ENCODE data around the gene IRF2BP2. TPM values are rescaled to one million over a fixed set of nuclear protein-coding genes. Genes with fewer than 3 reads are reported as not detected.

The IRF2BP2 gene
- total and polyA plus RNA-seq, 10 of the 15 experiments (the other 5 are each of a cell fraction or from before 2014, with no cell fraction given), result 7.5 to 114 (median 52.3) TPM

DNA sequence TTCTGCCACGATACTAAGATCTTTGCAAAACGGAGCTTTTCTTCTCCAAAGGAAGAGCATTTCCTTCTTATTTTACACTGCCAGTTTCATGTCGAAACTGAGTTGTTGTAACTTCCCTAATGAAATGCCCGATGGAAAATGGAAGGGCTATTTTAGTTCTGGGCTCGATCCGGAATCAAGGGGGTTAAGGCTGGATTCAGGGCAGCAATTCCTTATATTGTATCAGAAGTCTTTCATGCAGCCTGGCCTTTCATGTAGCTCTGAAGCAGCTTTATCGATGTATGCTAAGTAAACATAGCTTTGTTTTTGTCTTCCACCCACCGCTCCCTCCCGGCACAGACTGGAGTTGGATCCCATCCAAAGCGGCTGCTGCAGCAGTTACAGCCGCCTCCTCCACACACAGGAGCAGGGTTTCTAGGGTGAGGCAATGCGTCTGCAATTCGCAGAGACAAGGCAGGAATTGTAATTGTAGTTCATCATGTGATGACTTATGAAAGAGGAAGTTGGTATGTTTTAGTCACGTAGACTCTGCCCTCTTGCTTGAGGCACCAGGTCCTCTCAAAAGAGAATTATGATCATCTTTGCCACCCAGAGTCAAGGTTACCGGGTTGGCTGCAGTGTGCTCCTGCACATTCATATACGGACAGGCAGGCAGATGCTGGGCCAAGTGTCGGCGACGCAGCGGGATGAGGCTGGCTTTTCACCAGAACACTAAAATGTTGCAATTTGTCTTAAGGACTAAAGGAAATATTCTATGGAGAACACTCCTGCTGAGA is 2.6 kb upstream of the IRF2BP2 start (continued):
- TF ChIP-seq, protein P1, sequence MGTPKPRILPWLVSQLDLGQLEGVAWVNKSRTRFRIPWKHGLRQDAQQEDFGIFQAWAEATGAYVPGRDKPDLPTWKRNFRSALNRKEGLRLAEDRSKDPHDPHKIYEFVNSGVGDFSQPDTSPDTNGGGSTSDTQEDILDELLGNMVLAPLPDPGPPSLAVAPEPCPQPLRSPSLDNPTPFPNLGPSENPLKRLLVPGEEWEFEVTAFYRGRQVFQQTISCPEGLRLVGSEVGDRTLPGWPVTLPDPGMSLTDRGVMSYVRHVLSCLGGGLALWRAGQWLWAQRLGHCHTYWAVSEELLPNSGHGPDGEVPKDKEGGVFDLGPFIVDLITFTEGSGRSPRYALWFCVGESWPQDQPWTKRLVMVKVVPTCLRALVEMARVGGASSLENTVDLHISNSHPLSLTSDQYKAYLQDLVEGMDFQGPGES (IDR thresholded peaks at IDR 0.05), result no peak
- peak; percentile 84 for TF ChIP-seq MXI1 (IDR thresholded peaks at IDR 0.05; ENCODE audit: low read depth, low read length)
- TF ChIP-seq SRF (IDR thresholded peaks at IDR 0.05; ENCODE audit: low read depth in 2 of 2, low read length in 2 of 2), result no peak
- TF ChIP-seq BHLHE40 (IDR thresholded peaks at IDR 0.05; ENCODE audit: borderline replicate concordance in 1 of 2, low read depth in 2 of 2, low read length in 1 of 2), result peak; percentile 79 to 85
- TF ChIP-seq EGR1 (IDR thresholded peaks at IDR 0.05; ENCODE audit: borderline replicate concordance in 1 of 2, low read depth in 2 of 2, low read length in 2 of 2), result peak in 1 of 2 experiments; percentile 33; a peak in 1 of 3 replicates
- peak; percentile 64; the same call in 1 of the 2 replicates for TF ChIP-seq GATAD2B (conservative IDR thresholded peaks at IDR 0.05; ENCODE audit: low read depth)
- 0 out of 2 replicates have a peak, but pooled peaks have one; percentile 17 for TF ChIP-seq SIN3A (IDR thresholded peaks at IDR 0.05; ENCODE audit: low read depth, low read length)
- no peak for TF ChIP-seq ZNF207 (IDR thresholded peaks at IDR 0.05; ENCODE audit: borderline replicate concordance)
- peak; percentile 70; the same call in 1 of the 2 replicates for TF ChIP-seq CHD2 (IDR thresholded peaks at IDR 0.05; ENCODE audit: borderline replicate concordance, low read depth, low read length)
- TF ChIP-seq, protein P2, sequence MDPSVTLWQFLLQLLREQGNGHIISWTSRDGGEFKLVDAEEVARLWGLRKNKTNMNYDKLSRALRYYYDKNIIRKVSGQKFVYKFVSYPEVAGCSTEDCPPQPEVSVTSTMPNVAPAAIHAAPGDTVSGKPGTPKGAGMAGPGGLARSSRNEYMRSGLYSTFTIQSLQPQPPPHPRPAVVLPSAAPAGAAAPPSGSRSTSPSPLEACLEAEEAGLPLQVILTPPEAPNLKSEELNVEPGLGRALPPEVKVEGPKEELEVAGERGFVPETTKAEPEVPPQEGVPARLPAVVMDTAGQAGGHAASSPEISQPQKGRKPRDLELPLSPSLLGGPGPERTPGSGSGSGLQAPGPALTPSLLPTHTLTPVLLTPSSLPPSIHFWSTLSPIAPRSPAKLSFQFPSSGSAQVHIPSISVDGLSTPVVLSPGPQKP (IDR thresholded peaks at IDR 0.05; ENCODE audit: low read depth, low read length), result no peak
- TF ChIP-seq, protein P3, sequence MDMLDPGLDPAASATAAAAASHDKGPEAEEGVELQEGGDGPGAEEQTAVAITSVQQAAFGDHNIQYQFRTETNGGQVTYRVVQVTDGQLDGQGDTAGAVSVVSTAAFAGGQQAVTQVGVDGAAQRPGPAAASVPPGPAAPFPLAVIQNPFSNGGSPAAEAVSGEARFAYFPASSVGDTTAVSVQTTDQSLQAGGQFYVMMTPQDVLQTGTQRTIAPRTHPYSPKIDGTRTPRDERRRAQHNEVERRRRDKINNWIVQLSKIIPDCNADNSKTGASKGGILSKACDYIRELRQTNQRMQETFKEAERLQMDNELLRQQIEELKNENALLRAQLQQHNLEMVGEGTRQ (IDR thresholded peaks at IDR 0.05; ENCODE audit: borderline replicate concordance, low read depth, low read length), result peak; percentile 73; the same call in 1 of the 2 replicates
- 0 out of 2 replicates have a peak, but pooled peaks have one; percentile 9 for TF ChIP-seq BCL11A (IDR thresholded peaks at IDR 0.05; ENCODE audit: low read depth, low read length)
- TF ChIP-seq FOXK2 (IDR thresholded peaks at IDR 0.05), result no peak
- TF ChIP-seq IKZF1 (conservative IDR thresholded peaks at IDR 0.05), result peak; percentile 93
- TF ChIP-seq KLF5 (IDR thresholded peaks at IDR 0.05; ENCODE audit: partially characterized antibody), result peak; percentile 45
- TF ChIP-seq MYB (IDR thresholded peaks at IDR 0.05; ENCODE audit: borderline replicate concordance, low read depth, low read length), result no peak
- no peak for TF ChIP-seq TCF12 (IDR thresholded peaks at IDR 0.05; ENCODE audit: low read depth, low read length)
- peak; percentile 7; the same call in 1 of the 2 replicates for TF ChIP-seq SMC3 (IDR thresholded peaks at IDR 0.05; ENCODE audit: borderline replicate concordance, low read length)
- TF ChIP-seq BMI1 (IDR thresholded peaks at IDR 0.05; ENCODE audit: borderline replicate concordance), result no peak; the same call in 1 of the 2 replicates
- TF ChIP-seq, protein P4, sequence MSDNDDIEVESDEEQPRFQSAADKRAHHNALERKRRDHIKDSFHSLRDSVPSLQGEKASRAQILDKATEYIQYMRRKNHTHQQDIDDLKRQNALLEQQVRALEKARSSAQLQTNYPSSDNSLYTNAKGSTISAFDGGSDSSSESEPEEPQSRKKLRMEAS (IDR thresholded peaks at IDR 0.05; ENCODE audit: low read depth, low read length), result no peak; the same call in 1 of the 2 replicates
- peak; percentile 53 for TF ChIP-seq SP1 (IDR thresholded peaks at IDR 0.05; ENCODE audit: low read depth, low read length)
- TF ChIP-seq, protein P5, sequence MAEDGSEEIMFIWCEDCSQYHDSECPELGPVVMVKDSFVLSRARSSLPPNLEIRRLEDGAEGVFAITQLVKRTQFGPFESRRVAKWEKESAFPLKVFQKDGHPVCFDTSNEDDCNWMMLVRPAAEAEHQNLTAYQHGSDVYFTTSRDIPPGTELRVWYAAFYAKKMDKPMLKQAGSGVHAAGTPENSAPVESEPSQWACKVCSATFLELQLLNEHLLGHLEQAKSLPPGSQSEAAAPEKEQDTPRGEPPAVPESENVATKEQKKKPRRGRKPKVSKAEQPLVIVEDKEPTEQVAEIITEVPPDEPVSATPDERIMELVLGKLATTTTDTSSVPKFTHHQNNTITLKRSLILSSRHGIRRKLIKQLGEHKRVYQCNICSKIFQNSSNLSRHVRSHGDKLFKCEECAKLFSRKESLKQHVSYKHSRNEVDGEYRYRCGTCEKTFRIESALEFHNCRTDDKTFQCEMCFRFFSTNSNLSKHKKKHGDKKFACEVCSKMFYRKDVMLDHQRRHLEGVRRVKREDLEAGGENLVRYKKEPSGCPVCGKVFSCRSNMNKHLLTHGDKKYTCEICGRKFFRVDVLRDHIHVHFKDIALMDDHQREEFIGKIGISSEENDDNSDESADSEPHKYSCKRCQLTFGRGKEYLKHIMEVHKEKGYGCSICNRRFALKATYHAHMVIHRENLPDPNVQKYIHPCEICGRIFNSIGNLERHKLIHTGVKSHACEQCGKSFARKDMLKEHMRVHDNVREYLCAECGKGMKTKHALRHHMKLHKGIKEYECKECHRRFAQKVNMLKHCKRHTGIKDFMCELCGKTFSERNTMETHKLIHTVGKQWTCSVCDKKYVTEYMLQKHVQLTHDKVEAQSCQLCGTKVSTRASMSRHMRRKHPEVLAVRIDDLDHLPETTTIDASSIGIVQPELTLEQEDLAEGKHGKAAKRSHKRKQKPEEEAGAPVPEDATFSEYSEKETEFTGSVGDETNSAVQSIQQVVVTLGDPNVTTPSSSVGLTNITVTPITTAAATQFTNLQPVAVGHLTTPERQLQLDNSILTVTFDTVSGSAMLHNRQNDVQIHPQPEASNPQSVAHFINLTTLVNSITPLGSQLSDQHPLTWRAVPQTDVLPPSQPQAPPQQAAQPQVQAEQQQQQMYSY (CRISPR knock-in tag; IDR thresholded peaks at IDR 0.05), result no peak
- TF ChIP-seq NR2F1 (conservative IDR thresholded peaks at IDR 0.05), result 0 out of 2 replicates have a peak, but pooled peaks have one; percentile 44
